IMR-90 (cell line): ENCODE results near the gene RAB27A. TPM values are rescaled to one million over a fixed set of nuclear protein-coding genes. Genes with fewer than 3 reads are reported as not detected.

Experiments
- ATAC-seq: fragments of 200-7000 bp; cut with Tn5 transposase; 2 replicates; pipeline ENCODE4 v1.9.1; 2020; ENCODE audit warnings: low read depth, mild to moderate bottlenecking, moderate library complexity
- BruUV-seq: library from RNA; stranded (reverse); fragments of 400-500 nt; replicated peaks from 2 replicates; lab custom pipeline; 2021; lab: Mats Ljungman, UMichigan
- CTCF ChIA-PET: fragments of 300-600 bp; formaldehyde crosslinking; extraction: SDS; loops from one replicate; lab custom pipeline; 2021; ENCODE audit warnings: antibody characterized with exemption; lab: Yijun Ruan, JAX
- POLR2A ChIA-PET: fragments of 300-600 bp; sonication (Branson Sonifier 250); formaldehyde crosslinking; loops from one replicate; lab custom pipeline; 2022; ENCODE audit warnings: antibody characterized with exemption; ENCODE audit not compliant: unreplicated experiment; lab: Charles Lee
- DNase-seq: peaks from one replicate; pipeline ENCODE4 v3.0.0; 2013
- H2AFZ ChIP-seq: replicated peaks from 2 replicates; pipeline ENCODE3; 2013; ENCODE audit warnings: low read length, mild to moderate bottlenecking; ENCODE audit not compliant: poor library complexity
- H2AK5ac ChIP-seq: 2 replicates; pipeline ENCODE4 v1.6.1; 2013; ENCODE audit warnings: low read depth, low read length, inconsistent platforms
- H2AK9ac ChIP-seq: replicated peaks from 2 replicates; pipeline ENCODE3; 2013; ENCODE audit warnings: mild to moderate bottlenecking, low read depth, low read length, moderate library complexity; ENCODE audit not compliant: poor library complexity
- H2BK120ac ChIP-seq: 2 replicates; pipeline ENCODE4 v1.6.1; 2013; ENCODE audit warnings: low read depth, low read length, inconsistent platforms
- H2BK15ac ChIP-seq: 3 replicates; pipeline ENCODE4 v1.6.1; 2013; ENCODE audit warnings: low read depth, low read length, inconsistent platforms
- H2BK20ac ChIP-seq: 2 replicates; pipeline ENCODE4 v1.6.1; 2013; ENCODE audit warnings: low read depth, mild to moderate bottlenecking, inconsistent platforms, low read length, moderate library complexity
- H2BK5ac ChIP-seq: 2 replicates; pipeline ENCODE4 v1.6.1; 2013; ENCODE audit warnings: mild to moderate bottlenecking, low read depth, low read length, inconsistent platforms; ENCODE audit not compliant: poor library complexity, severe bottlenecking
- H3K14ac ChIP-seq: replicated peaks from 2 replicates; pipeline ENCODE4 v1.6.1; 2013; ENCODE audit warnings: low read depth, low read length, inconsistent platforms
- H3K18ac ChIP-seq: 2 replicates; pipeline ENCODE4 v1.6.1; 2013; ENCODE audit warnings: low read depth, low read length, control low read depth
- H3K23ac ChIP-seq: 2 replicates; pipeline ENCODE4 v1.6.1; 2013; ENCODE audit warnings: low read depth, low read length, inconsistent platforms
- H3K27ac ChIP-seq: 2 replicates; pipeline ENCODE4 v1.5.1; 2013; ENCODE audit warnings: mild to moderate bottlenecking, control low read depth, low read length; ENCODE audit not compliant: insufficient read depth
- H3K27me3 ChIP-seq: 2 replicates; pipeline ENCODE4 v1.6.1; 2013; ENCODE audit warnings: low read length; ENCODE audit not compliant: control insufficient read depth, insufficient read depth
- H3K36me3 ChIP-seq: 2 replicates; pipeline ENCODE4 v1.6.1; 2013; ENCODE audit warnings: low read length, mixed read lengths; ENCODE audit not compliant: control insufficient read depth, insufficient read depth
- H3K4ac ChIP-seq: 2 replicates; pipeline ENCODE4 v1.6.1; 2013; ENCODE audit warnings: low read depth, low read length, inconsistent platforms
- H3K4me1 ChIP-seq: 2 replicates; pipeline ENCODE4 v1.6.1; 2013; ENCODE audit warnings: low read length, mixed read lengths; ENCODE audit not compliant: control insufficient read depth, insufficient read depth
- H3K4me2 ChIP-seq: 2 replicates; pipeline ENCODE4 v1.6.1; 2013; ENCODE audit warnings: low read depth, mild to moderate bottlenecking, control low read depth, low read length, moderate library complexity
- H3K4me3 ChIP-seq: 2 replicates; pipeline ENCODE4 v1.5.1; 2013; ENCODE audit warnings: low read depth, mild to moderate bottlenecking, control low read depth, low read length, moderate library complexity; ENCODE audit not compliant: insufficient read depth
- H3K56ac ChIP-seq: 2 replicates; pipeline ENCODE4 v1.6.1; 2013; ENCODE audit warnings: low read length, inconsistent platforms; ENCODE audit not compliant: insufficient read depth; ENCODE audit errors: extremely low read depth
- H3K79me1 ChIP-seq, 2 experiments: 2 replicates each; pipeline ENCODE4 v1.6.1; 2013; ENCODE audit warnings: low read length in 2 of 2, inconsistent platforms in 1 of 2, low read depth in 1 of 2
- H3K9ac ChIP-seq: 2 replicates; pipeline ENCODE4 v1.6.1; 2013; ENCODE audit warnings: low read depth, low read length, control low read depth
- H3K9me1 ChIP-seq: 2 replicates; pipeline ENCODE4 v1.6.1; 2013; ENCODE audit warnings: low read length, inconsistent platforms; ENCODE audit not compliant: insufficient read depth
- H3K9me3 ChIP-seq: 2 replicates; pipeline ENCODE4 v1.6.1; 2013; ENCODE audit warnings: low read length; ENCODE audit not compliant: control insufficient read depth, insufficient read depth
- H4K20me1 ChIP-seq: 2 replicates; pipeline ENCODE4 v1.6.1; 2013; ENCODE audit warnings: low read length, inconsistent platforms; ENCODE audit not compliant: insufficient read depth
- H4K5ac ChIP-seq: 2 replicates; pipeline ENCODE4 v1.6.1; 2013; ENCODE audit warnings: mild to moderate bottlenecking, low read depth, low read length, control low read depth
- H4K8ac ChIP-seq, 2 experiments: 2 replicates each; pipeline ENCODE4 v1.6.1; 2013; ENCODE audit warnings: low read depth in 2 of 2, low read length in 2 of 2, control low read depth in 1 of 2, inconsistent platforms in 1 of 2
- H4K91ac ChIP-seq: 2 replicates; pipeline ENCODE4 v1.6.1; 2013; ENCODE audit warnings: low read depth, low read length, inconsistent platforms; ENCODE audit not compliant: insufficient read depth
- BHLHE40 ChIP-seq: fragments of 150-350 bp; IDR thresholded peaks from 2 replicates; pipeline ENCODE4 v1.6.1; 2016; ENCODE audit warnings: mild to moderate bottlenecking, low read depth, low read length
- FOS ChIP-seq: fragments of 150-350 bp; IDR thresholded peaks from 2 replicates; pipeline ENCODE4 v1.6.1; 2016; ENCODE audit warnings: low read depth, low read length
- MAFK ChIP-seq: IDR thresholded peaks from 2 replicates; pipeline ENCODE4 v1.6.1; 2012; ENCODE audit warnings: low read depth, low read length, improper control_type of control experiment
- MAZ ChIP-seq: IDR thresholded peaks from 2 replicates; pipeline ENCODE4 v1.6.1; 2012; ENCODE audit warnings: low read depth, mild to moderate bottlenecking, low read length, improper control_type of control experiment, moderate library complexity, borderline replicate concordance
- MXI1 ChIP-seq: IDR thresholded peaks from 2 replicates; pipeline ENCODE4 v1.6.1; 2012; ENCODE audit warnings: low read depth, mild to moderate bottlenecking, low read length, moderate library complexity, borderline replicate concordance
- POLR2A ChIP-seq: IDR thresholded peaks from 2 replicates; pipeline ENCODE4 v1.6.1; 2012; ENCODE audit warnings: mild to moderate bottlenecking, low read depth, low read length
- RAD21 ChIP-seq: IDR thresholded peaks from 2 replicates; pipeline ENCODE4 v1.6.1; 2012; ENCODE audit warnings: low read length, improper control_type of control experiment
- RCOR1 ChIP-seq: IDR thresholded peaks from 2 replicates; pipeline ENCODE4 v1.6.1; 2012; ENCODE audit warnings: mild to moderate bottlenecking, low read length, improper control_type of control experiment; ENCODE audit not compliant: insufficient replicate concordance
- RFX5 ChIP-seq: IDR thresholded peaks from 2 replicates; pipeline ENCODE4 v1.8.0; 2012; ENCODE audit warnings: low read depth, mild to moderate bottlenecking, low read length, moderate library complexity
- SMC3 ChIP-seq: fragments of 150-350 bp; IDR thresholded peaks from 2 replicates; pipeline ENCODE4 v1.6.1; 2016; ENCODE audit warnings: low read depth, mild to moderate bottlenecking, antibody characterized with exemption, low read length, moderate library complexity
- USF2 ChIP-seq: fragments of 150-350 bp; IDR thresholded peaks from 2 replicates; pipeline ENCODE4 v1.6.1; 2017; ENCODE audit warnings: mild to moderate bottlenecking, antibody characterized with exemption, low read length, low read depth
- WGBS, 2 experiments: methylation state at CpG; one replicate each; pipeline versions ENCODE4 v1.1.5 to v1.1.7; 2013; ENCODE audit warnings: missing lambda C conversion rate in 2 of 2; ENCODE audit not compliant: insufficient read length in 1 of 2; ENCODE audit errors: extremely low coverage in 2 of 2; 5-methylcytosine and 5-hydroxymethylcytosine counted together
- dilution Hi-C: fragments of 300-500 bp; cut with HindIII; formaldehyde crosslinking; loops from one replicate; pipeline ENCODE4 v1.14.3; 2018; ENCODE audit warnings: low sequenced_read_pairs; ENCODE audit not compliant: unreplicated experiment
- in situ Hi-C: fragments of 300-500 bp; cut with MboI; formaldehyde crosslinking; loops from 3 replicates; pipeline ENCODE4 v1.14.3; 2019; ENCODE audit warnings: low sequenced_read_pairs, inconsistent platforms, mixed read lengths
- intact Hi-C: fragments of 100-400 bp; cut with micrococcal nuclease; formaldehyde crosslinking; loops from 2 replicates; pipeline ENCODE4 v1.10.0; 2022
- polyA plus RNA-seq, 3 experiments: library from polyadenylated mRNA; depleted of rRNA; stranded (reverse); fragments of >200 nt; gene quantifications; 2 replicates each; pipeline ENCODE4 v1.2.3, GENCODE V29; 2012; ENCODE audit warnings: low replicate concordance in 1 of 3
- total RNA-seq: library from RNA; depleted of rRNA; stranded (reverse); fragments of >200 nt; gene quantifications from 2 replicates; pipeline ENCODE4 v1.2.3, GENCODE V29; 2012
- TF ChIP-seq, protein P1 (sequence below): conservative IDR thresholded peaks from 2 replicates; pipeline ENCODE4 v1.5.1; 2012; ENCODE audit warnings: mild to moderate bottlenecking, low read depth, low read length, improper control_type of control experiment
- TF ChIP-seq, protein P2 (sequence below): fragments of 150-350 bp; IDR thresholded peaks from 2 replicates; pipeline ENCODE4 v1.6.1; 2016; ENCODE audit warnings: low read depth, mild to moderate bottlenecking, low read length, moderate library complexity, borderline replicate concordance

Gene RAB27A
- total and polyA plus RNA-seq, 2 of the 4 experiments (the other 2 are of a cell fraction): 4.8 to 13.7 TPM

- Histone ChIP-seq H2AK5ac (no peak overlapping the region), H2AFZ (no peak overlapping the region), H4K20me1 (no peaks in the 10 kb centered on the region), H2AK9ac (no peak overlapping the region), H2BK120ac (no peak overlapping the region), H3K18ac (no peak overlapping the region), H3K23ac (no peak overlapping the region), H3K4me1 (0 out of 2 replicates have a peak, but pooled peaks cover 5% of the 10 kb centered on the region), H3K9me1 (peaks cover 4% of the 10 kb centered on the region), H3K9me3 (no peaks in the 10 kb centered on the region), H3K14ac (no peak overlapping the region), H4K91ac (no peak overlapping the region), H3K4me3 (no peak overlapping the region), H3K27ac (no peak overlapping the region), H3K4ac (no peak overlapping the region), H2BK5ac (no peak overlapping the region), H3K9ac (no peak overlapping the region), H4K8ac (no peak overlapping the region), H3K4me2 (no peak overlapping the region), H2BK20ac (no peak overlapping the region), H3K79me1 (peaks cover 10 to 12% of the 10 kb centered on the region in 2 experiments), H4K5ac (no peak overlapping the region), H2BK15ac (no peak overlapping the region), H3K27me3 (no peaks in the 10 kb centered on the region), H3K36me3 (no peaks in the 10 kb centered on the region), H3K56ac (no peak overlapping the region)
- DNase-seq (no peak), ATAC-seq (no peak)
- in situ Hi-C loops: no loop called here
- POLR2A ChIA-PET: no interaction called here
- dilution Hi-C loops: no loop called here
- BruUV-seq: no TSS peak
- no CpG with 5 or more reads among the region's 3 CpGs for WGBS, 2 experiments
- intact Hi-C loops: no loop called here
- CTCF ChIA-PET: no interaction called here
- TF ChIP-seq MAFK: no peak
- no peak for TF ChIP-seq FOS
- TF ChIP-seq RFX5: no peak
- no peak for TF ChIP-seq SMC3
- TF ChIP-seq, protein P1, sequence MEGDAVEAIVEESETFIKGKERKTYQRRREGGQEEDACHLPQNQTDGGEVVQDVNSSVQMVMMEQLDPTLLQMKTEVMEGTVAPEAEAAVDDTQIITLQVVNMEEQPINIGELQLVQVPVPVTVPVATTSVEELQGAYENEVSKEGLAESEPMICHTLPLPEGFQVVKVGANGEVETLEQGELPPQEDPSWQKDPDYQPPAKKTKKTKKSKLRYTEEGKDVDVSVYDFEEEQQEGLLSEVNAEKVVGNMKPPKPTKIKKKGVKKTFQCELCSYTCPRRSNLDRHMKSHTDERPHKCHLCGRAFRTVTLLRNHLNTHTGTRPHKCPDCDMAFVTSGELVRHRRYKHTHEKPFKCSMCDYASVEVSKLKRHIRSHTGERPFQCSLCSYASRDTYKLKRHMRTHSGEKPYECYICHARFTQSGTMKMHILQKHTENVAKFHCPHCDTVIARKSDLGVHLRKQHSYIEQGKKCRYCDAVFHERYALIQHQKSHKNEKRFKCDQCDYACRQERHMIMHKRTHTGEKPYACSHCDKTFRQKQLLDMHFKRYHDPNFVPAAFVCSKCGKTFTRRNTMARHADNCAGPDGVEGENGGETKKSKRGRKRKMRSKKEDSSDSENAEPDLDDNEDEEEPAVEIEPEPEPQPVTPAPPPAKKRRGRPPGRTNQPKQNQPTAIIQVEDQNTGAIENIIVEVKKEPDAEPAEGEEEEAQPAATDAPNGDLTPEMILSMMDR: no peak
- TF ChIP-seq BHLHE40: no peak
- TF ChIP-seq POLR2A: no peak
- TF ChIP-seq MAZ: no peak
- no peak for TF ChIP-seq USF2
- TF ChIP-seq RCOR1: no peak
- TF ChIP-seq, protein P2, sequence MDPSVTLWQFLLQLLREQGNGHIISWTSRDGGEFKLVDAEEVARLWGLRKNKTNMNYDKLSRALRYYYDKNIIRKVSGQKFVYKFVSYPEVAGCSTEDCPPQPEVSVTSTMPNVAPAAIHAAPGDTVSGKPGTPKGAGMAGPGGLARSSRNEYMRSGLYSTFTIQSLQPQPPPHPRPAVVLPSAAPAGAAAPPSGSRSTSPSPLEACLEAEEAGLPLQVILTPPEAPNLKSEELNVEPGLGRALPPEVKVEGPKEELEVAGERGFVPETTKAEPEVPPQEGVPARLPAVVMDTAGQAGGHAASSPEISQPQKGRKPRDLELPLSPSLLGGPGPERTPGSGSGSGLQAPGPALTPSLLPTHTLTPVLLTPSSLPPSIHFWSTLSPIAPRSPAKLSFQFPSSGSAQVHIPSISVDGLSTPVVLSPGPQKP: no peak
- TF ChIP-seq RAD21: no peak
- no peak for TF ChIP-seq MXI1
Measured at GRCh38 chr15:55260562-55261131, 29.0 kb downstream of the RAB27A start.
